NCI-H146 (cell line): ENCODE data around the gene BCDIN3D.
"Not testable (repeated sequence)": the region's sequence is repeated elsewhere in the genome, so short reads cannot be mapped to it uniquely, and the experiment has no call there.

ENCODE experiments used
- DNase-seq: peaks from one replicate; lab custom pipeline; 2025; lab: John Stamatoyannopoulos, UW

Gene BCDIN3D

GRCh38 chr12:49860921-49861320 is 18.0 kb upstream of the BCDIN3D start:
- not testable (repeated sequence) for DNase-seq

- DNase-seq = not testable (repeated sequence)
These were observed 13.0 kb upstream of the BCDIN3D start for GRCh38 chr12:49855890-49856289.

- no peak for DNase-seq
These were observed 12.1 kb upstream of the BCDIN3D start for GRCh38 chr12:49854976-49855375.

DNA sequence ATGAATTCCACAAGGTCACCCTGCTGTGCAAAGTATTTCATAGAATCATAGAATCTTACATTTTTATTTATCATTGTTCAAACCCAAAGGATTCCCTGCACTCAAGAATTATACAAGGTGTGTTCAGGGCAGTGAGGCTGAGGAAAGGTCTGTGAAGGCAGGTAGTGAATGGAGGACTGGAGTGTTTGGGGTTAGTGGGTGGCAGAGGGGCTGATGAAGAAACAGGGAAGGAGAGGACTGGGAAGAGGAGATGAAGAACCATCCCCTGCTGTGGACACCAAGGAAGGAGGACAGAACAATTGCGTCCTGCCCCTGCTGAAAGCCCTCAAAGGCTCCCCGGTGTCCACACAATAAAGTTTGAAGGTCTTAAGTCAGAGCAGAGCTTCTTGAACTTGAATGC is 10.8 kb upstream of the BCDIN3D start:
- no peak for DNase-seq

- no peak for DNase-seq
These were observed 4.3 kb upstream of the BCDIN3D start for GRCh38 chr12:49847161-49847560.

- DNase-seq = no peak
These were observed 3.1 kb upstream of the BCDIN3D start for GRCh38 chr12:49846032-49846431.

GRCh38 chr12:49843876-49844437 is 1.1 kb upstream of the BCDIN3D start:
- no peak for DNase-seq

GRCh38 chr12:49843411-49843810 is 505 bp upstream of the BCDIN3D start:
- no peak for DNase-seq

DNA sequence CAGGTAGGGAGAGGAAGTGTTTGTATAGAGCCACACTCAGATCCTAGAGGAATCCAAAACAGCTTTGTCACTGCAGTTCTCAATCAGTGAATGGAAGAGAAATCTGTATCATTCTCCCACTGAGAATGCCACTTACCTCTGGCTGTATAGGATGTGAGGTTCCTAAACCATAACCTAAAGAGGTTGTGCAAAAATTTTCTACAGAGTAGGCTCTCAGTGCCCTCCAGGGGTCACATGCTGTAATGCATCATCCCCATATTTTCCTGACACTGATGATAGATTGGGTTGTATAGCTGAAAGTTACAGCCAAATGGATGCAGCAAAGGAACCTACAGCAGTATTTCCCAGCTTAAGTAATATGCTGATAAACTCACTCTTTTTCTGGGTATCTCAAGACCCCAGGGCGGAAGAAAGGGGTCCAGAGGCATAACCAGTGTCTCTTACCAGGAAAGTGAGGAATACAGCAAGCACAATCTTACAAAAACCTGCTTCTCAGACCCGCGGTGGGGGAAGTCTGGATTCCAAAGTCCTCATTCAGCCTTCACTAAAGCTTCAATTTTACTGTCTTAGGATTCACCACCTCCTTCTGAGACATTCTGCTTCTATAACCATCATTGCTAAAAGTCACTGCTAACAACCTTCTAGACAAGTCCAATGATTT is 3.8 kb downstream of the BCDIN3D start:
- peak; percentile 56 for DNase-seq

- DNase-seq = no peak
These were observed 10.0 kb downstream of the BCDIN3D start for GRCh38 chr12:49832836-49833421.

GRCh38 chr12:49831717-49832116 is 11.2 kb downstream of the BCDIN3D start:
- DNase-seq = no peak

DNA sequence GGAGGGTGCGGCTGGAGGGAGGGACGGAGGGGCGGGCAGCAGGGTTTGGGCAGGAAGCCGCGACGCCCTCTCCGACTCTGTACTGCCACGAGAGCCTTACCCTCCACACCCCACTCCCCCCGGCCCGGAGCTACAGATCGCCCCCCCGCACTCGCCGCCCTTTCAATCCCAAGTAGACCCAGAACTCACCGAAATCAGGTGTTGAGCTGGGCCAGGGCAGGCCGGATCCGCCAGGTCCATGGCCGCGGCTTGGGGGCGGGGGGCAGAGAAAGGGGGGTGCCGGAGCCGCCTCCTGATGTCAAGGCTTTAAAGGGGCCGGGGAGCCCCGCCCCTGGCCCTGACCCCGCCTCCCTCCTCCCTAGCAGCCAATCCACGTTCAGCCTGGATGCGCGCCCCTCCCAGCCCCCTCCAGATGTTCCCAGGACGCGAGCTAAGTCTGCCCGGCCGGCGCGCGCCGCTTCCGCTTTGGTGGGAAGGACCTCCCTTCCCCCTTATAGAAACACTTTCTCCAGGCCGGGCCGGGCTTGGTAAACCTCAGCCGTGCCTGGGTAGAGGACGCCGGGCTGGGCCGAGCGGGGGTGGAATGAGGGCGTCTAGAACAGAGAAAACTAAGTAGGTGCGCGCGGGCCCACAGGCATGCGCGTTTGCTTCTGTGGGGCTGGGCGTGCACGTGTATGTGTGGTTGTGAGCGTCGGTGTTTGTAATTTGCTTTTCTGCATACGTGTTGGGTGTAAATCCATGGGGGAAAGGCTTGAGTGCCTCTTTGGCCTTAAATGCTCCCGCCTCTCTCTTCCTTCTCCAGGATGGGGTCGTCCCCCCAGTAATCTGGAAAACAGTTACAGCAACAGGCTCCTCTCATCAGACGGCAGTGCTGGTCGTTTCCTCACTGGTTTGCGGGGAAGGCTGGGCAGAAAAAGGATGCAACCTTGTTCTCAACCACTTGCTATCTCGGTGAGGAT is 14.5 kb downstream of the BCDIN3D start, which contains the start of gene NCKAP5L:
TSS of gene NCKAP5L (minus strand) at position 281 of the 959 bp plus-strand sequence. CDS start 24,369 bp downstream, outside the sequence.
- DNase-seq = peak; percentile 96

GRCh38 chr12:49827401-49828099 is 15.4 kb downstream of the BCDIN3D start:
- DNase-seq = peak; percentile 75

DNA sequence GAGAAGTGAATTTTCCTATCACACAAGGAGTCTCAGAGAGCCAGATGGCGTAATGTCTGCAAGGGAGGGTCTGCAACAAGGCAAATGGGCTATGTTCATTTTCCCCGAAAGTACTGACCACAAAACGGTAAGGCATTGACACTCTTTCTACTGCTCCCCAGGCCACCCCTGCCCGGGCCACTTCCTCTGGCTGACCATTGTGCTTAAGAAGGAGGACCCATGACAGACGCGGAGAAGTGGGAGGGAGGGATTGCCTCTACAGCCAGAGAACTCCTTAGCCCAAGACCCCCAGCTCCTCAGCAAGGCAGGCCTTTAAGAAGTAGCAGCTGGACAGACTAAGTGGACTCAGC is 15.9 kb downstream of the BCDIN3D start:
- DNase-seq = no peak

DNA sequence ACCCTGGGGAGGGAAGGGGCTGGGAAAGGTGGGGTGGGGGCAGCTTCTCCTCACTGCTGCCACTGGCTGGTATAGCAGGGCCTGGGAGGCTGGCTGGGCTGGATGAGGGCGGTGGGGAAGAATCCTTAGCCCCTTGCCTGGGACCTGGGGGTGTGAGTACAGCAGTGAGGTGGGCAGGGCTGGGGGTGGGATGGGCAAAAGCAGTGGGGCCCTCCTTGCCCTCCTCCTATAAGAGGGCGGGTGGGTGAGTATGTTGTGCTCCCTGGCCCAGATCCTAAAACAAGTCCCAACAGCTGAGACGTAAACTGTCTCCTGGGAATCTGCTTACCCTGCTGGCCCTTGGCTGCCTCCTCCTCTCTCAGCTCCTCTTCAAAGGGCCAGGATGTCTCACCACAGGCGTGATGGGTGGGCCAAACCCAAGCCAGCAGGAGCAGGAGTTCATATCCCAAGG is 16.9 kb downstream of the BCDIN3D start:
- no peak for DNase-seq

DNA sequence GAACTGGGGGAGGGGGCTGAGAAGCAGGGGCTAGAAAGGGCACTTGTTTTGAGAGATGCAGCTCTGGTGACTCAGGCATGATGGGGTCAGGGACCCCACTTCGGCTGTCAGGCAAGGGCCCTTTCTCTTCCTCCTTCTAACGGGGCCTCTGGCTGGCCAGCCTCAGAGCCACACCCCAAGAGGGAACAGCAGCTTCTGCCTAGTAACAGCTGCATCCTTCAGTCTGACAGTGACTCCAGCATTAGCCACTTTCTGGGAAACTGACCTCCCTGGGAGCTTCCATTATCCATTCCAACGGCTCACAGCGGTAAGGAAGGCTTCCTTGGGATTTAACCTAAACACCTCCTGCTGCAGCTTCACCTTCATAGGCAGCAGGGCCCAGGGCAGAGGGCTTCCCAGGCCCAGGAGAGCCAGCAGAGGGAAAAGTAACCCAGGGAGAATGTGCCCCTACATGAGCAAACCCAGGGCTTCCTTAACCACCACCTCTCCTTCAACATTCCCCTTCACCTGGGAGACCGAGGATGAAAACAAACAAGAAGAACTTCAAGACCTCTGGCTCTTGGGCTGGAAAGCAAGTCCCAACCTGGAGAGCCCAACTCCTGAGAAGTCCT is 17.4 kb downstream of the BCDIN3D start:
- no peak for DNase-seq

- no peak for DNase-seq
These were observed 18.0 kb downstream of the BCDIN3D start for GRCh38 chr12:49824895-49825294.

GRCh38 chr12:49824416-49824815 is 18.5 kb downstream of the BCDIN3D start:
- DNase-seq = no peak

DNA sequence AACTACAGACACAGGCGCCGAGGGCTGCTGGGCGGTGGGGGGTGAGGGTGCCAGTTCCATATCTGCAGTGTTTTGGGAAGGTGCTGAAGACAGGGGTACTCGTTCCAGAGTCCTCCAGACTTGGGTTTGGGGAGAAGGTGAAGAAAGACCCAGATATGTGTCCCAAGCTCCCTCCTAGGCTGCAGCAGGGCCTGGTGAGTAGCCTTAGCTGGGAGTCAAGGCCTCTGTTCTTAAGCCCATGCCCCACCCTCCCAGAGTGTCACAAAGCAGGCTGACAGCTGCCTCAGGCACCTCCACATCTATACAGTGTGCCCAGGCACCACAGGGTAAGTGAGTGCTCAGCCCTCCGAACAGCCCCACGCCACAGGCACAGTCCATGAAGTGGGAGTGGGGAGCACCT is 19.0 kb downstream of the BCDIN3D start:
- DNase-seq = no peak

DNA sequence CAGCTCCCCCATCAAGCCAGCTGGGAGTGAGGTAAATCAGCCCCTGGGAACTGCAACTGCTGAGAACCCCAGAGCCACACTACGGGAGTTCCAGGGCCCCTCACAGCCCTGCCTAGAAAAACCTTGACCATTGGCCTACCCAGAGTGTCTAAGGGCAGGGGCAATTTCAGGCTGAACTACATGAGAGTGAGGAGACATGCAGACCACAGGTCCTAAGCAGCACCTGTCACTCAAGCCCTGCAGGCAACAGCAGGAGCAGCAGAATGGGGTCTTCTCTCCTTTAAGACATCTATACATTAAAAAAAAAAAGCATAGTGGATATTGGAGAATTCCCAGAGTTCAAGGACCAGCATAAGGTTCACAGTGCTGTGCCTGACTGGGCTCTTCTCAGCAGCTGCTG is 19.6 kb downstream of the BCDIN3D start:
- DNase-seq = no peak
